WERI-Rb-1 (cell line): ENCODE measurements around the gene ZDHHC13.

Source experiments
- DNase-seq: peaks from one replicate; pipeline ENCODE4 v3.0.0-alpha.2; 2020
- H3K27ac ChIP-seq: fragments of 250-450 bp; sonication (Bioruptor Pico); 2 replicates; pipeline ENCODE4 v1.5.1; 2020; ENCODE audit warnings: mild to moderate bottlenecking, moderate library complexity
- H3K27me3 ChIP-seq: fragments of 250-450 bp; sonication (Bioruptor Pico); 2 replicates; pipeline ENCODE4 v1.5.1; 2021; ENCODE audit warnings: mild to moderate bottlenecking, low read depth, moderate library complexity; ENCODE audit not compliant: insufficient read depth, severe bottlenecking
- H3K36me3 ChIP-seq: fragments of 250-450 bp; sonication (Bioruptor Pico); 2 replicates; pipeline ENCODE4 v1.5.1; 2020; ENCODE audit warnings: mild to moderate bottlenecking, moderate library complexity
- H3K4me3 ChIP-seq: 2 replicates; pipeline ENCODE4 v1.5.1; 2011; ENCODE audit warnings: low read depth, mild to moderate bottlenecking, control low read depth, low read length
- H3K9me3 ChIP-seq: fragments of 250-450 bp; sonication (Bioruptor Pico); 2 replicates; pipeline ENCODE4 v1.5.1; 2021; ENCODE audit warnings: mild to moderate bottlenecking, moderate library complexity; ENCODE audit not compliant: severe bottlenecking
- CTCF ChIP-seq: IDR thresholded peaks from 2 replicates; pipeline ENCODE4 v1.5.1; 2011; ENCODE audit warnings: low read depth, mild to moderate bottlenecking, control low read depth, inconsistent platforms, low read length

Gene ZDHHC13

GRCh38 chr11:19187833-19188258, 70.9 kb downstream of the ZDHHC13 start:
- no peak for TF ChIP-seq CTCF
- no peak for DNase-seq
- Histone ChIP-seq H3K4me3 (no peak overlapping the region), H3K27me3 (no peaks in the 10 kb centered on the region), H3K27ac (no peak overlapping the region), H3K36me3 (no peaks in the 10 kb centered on the region), H3K9me3 (no peaks in the 10 kb centered on the region)

DNA sequence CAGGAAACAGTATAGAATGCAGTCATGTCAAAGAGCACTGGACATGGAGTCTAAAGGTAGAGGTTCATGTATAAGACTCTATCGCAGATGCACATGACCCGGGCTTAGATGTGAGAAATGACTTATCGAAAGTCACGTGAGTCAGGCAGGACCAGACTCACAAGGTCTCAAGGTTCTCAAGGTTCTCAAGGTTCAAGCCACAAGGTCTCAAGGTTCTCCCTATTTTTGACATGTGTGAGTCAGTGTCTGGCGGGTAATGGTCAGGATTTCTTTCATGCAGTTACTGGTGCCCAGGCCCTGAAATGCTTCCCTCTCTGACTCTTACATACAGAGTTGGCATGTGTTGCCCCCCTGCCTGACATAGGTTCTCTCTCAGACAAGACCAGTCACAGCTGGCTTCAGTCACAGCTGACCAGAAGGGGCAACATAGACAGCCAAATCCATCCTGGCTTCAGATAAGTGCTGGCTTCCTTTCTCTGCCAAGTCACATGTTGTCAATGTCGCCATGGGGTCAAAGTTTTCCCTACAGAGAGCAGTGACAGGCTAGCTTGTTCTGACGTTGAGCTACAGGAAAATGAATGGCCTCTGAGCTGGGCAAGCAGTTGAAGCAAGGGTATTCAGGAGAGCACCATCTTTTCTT, 74.7 kb downstream of the ZDHHC13 start:
- no peak for DNase-seq
- TF ChIP-seq CTCF = no peak
- no peaks in the 10 kb centered on the region for H3K27me3 ChIP-seq
- no peak overlapping the region for H3K27ac ChIP-seq
- H3K4me3 ChIP-seq = no peak overlapping the region
- no peaks in the 10 kb centered on the region for H3K9me3 ChIP-seq
- no peaks in the 10 kb centered on the region for H3K36me3 ChIP-seq

GRCh38 chr11:19193916-19194315, 76.9 kb downstream of the ZDHHC13 start:
- DNase-seq = no peak
- Histone ChIP-seq H3K9me3 (no peaks in the 10 kb centered on the region), H3K36me3 (no peaks in the 10 kb centered on the region), H3K27ac (no peak overlapping the region), H3K27me3 (no peaks in the 10 kb centered on the region), H3K4me3 (no peak overlapping the region)
- TF ChIP-seq CTCF = no peak

DNA sequence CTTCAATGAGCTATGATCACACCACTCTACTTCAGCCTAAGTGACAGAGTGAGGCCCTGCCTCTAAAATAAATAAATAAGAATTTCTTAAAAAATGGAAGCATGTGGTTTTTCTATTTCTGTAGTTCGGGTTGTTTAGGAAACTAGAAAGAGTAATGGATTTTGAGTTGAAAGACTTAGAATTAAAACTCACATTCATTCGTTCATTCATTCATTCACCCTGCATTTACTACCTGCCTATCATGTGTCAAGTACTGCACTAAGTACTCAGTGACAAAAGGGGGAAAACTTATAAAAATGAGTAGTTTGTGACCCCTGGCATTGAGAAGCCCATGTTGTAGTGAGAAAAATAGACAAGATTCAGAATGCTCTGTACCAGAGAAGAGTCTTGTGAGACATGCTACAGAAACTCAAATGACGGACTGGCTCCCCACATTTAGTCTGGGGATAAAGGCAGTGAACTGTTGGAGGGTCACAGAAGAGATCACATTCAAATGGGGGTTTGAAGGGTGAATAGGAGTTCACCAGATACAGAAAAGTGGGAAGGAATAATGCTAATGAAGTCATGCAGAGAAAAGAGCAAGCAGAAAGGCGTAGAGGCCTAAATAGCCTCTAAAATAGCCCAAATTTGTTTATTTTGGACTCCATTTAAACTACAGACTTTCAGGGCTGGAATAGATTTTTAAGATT, 77.8 kb downstream of the ZDHHC13 start:
- Histone ChIP-seq H3K9me3 (no peaks in the 10 kb centered on the region), H3K27ac (no peak overlapping the region), H3K36me3 (no peaks in the 10 kb centered on the region), H3K4me3 (no peak overlapping the region), H3K27me3 (no peaks in the 10 kb centered on the region)
- TF ChIP-seq CTCF = no peak
- no peak for DNase-seq

DNA sequence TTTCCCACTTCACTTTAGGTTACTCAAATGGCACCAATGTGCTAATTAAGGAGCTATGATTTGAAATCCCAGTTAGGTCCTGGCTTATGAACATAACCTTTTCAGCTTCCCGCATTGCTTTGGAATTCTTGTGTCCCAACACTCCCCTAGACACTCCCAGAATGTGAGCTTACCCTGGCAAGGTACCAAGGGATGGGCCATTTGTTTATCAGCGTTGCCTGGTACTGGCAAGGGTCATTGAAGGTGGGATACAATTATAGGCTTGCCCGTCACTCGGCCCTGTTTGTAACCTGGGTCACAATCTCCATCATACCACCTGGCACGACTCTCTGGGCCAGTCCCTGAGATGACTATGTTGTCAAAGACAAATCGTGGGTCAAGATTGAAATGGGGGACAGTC, 79.5 kb downstream of the ZDHHC13 start:
- H3K27ac ChIP-seq = no peak overlapping the region
- H3K36me3 ChIP-seq = no peaks in the 10 kb centered on the region
- peaks cover 2% of the 10 kb centered on the region for H3K27me3 ChIP-seq
- no peak overlapping the region for H3K4me3 ChIP-seq
- TF ChIP-seq CTCF = no peak
- H3K9me3 ChIP-seq = no peaks in the 10 kb centered on the region
- no peak for DNase-seq
